Endothelial cell of umbilical vein (primary cell): ENCODE results near the gene SLC25A44. TPM values are rescaled to one million over a fixed set of nuclear protein-coding genes. Genes with fewer than 3 reads are reported as not detected.

ENCODE experiments used
- BruUV-seq: library from RNA; stranded (reverse); fragments of 400-500 nt; replicated peaks from 2 replicates; lab custom pipeline; 2021; lab: Mats Ljungman, UMichigan
- CTCF ChIA-PET: fragments of 300-600, 350-600 bp; sonication (Branson Sonifier 250); formaldehyde crosslinking; loops from one replicate; lab custom pipeline; 2021; ENCODE audit warnings: antibody characterized with exemption, inconsistent platforms; lab: Charles Lee
- POLR2A ChIA-PET: fragments of 300-600, 350-600 bp; sonication (Branson Sonifier 250); formaldehyde crosslinking; loops from one replicate; lab custom pipeline; 2021; ENCODE audit warnings: antibody characterized with exemption, inconsistent platforms; lab: Charles Lee
- DNase-seq: peaks from one replicate; pipeline ENCODE4 v3.0.0-alpha.2; 2011; ENCODE audit warnings: low read depth, low spot score
- FAIRE-seq: peaks from 2 replicates; lab custom pipeline; 2011; peaks lifted over from hg19 to GRCh38; lab: Jason Lieb, UNC
- H2AFZ ChIP-seq: 2 replicates; pipeline ENCODE4 v1.6.0; 2012; ENCODE audit warnings: low read depth, low read length, control low read depth, inconsistent platforms
- H3K27ac ChIP-seq: 2 replicates; pipeline ENCODE4 v1.5.1; 2011; ENCODE audit warnings: low read depth, mild to moderate bottlenecking, control low read depth, low read length, moderate library complexity; ENCODE audit not compliant: insufficient read depth
- H3K27me3 ChIP-seq, 2 experiments: 2 replicates each; pipeline versions ENCODE4 v1.6.0 to v1.6.1; 2011; ENCODE audit warnings: low read length in 2 of 2, mixed read lengths in 1 of 2; ENCODE audit not compliant: control insufficient read depth in 2 of 2, insufficient read depth in 2 of 2
- H3K36me3 ChIP-seq, 2 experiments: 2 replicates in 1 of 2; 3 replicates in 1 of 2; pipeline ENCODE4 v1.5.1; 2011; ENCODE audit warnings: low read length in 2 of 2, mild to moderate bottlenecking in 1 of 2, moderate library complexity in 1 of 2; ENCODE audit not compliant: control insufficient read depth in 2 of 2, insufficient read depth in 2 of 2; ENCODE audit errors: extremely low read depth in 1 of 2
- H3K4me1 ChIP-seq: 3 replicates; pipeline ENCODE4 v1.5.1; 2011; ENCODE audit warnings: mild to moderate bottlenecking, low read length; ENCODE audit not compliant: control insufficient read depth, insufficient read depth; ENCODE audit errors: extremely low read depth
- H3K4me2 ChIP-seq: 2 replicates; pipeline ENCODE4 v1.6.1; 2011; ENCODE audit warnings: low read length, control low read depth, mixed read lengths; ENCODE audit not compliant: insufficient read depth
- H3K4me3 ChIP-seq, 3 experiments: fragments of 200-600 bp in 1 of 3; sonication (generic), shearing (Covaris generic) in 1 of 3; replicated peaks in 1 of 3; 2 replicates each; pipeline ENCODE4 v1.5.1; 2011 to 2016; ENCODE audit warnings: control low read depth in 3 of 3, low read length in 3 of 3, mild to moderate bottlenecking in 2 of 3, inconsistent platforms in 1 of 3, low read depth in 1 of 3, moderate library complexity in 1 of 3; ENCODE audit not compliant: insufficient read depth in 1 of 3
- H3K79me2 ChIP-seq: 2 replicates; pipeline ENCODE4 v1.6.0; 2012; ENCODE audit warnings: low read length, inconsistent platforms; ENCODE audit not compliant: control insufficient read depth, insufficient read depth
- H3K9ac ChIP-seq: replicated peaks from 2 replicates; pipeline ENCODE3; 2011; ENCODE audit warnings: low read length, control low read depth; ENCODE audit not compliant: insufficient read depth; ENCODE audit errors: extremely low read depth
- H3K9me1 ChIP-seq: replicated peaks from 3 replicates; pipeline ENCODE4 v1.6.0; 2011; ENCODE audit warnings: mild to moderate bottlenecking, low read length; ENCODE audit not compliant: control insufficient read depth, insufficient read depth; ENCODE audit errors: extremely low read depth
- H3K9me3 ChIP-seq: replicated peaks from 2 replicates; pipeline ENCODE4 v1.5.1; 2012; ENCODE audit warnings: low read length, inconsistent platforms; ENCODE audit not compliant: control insufficient read depth, insufficient read depth
- H4K20me1 ChIP-seq: replicated peaks from 2 replicates; pipeline ENCODE3; 2011; ENCODE audit warnings: mild to moderate bottlenecking, low read length; ENCODE audit not compliant: control insufficient read depth, insufficient read depth; ENCODE audit errors: extremely low read depth
- EZH2 ChIP-seq: IDR thresholded peaks from 2 replicates; pipeline ENCODE4 v1.6.1; 2012; ENCODE audit warnings: borderline replicate concordance, low read depth, mild to moderate bottlenecking, moderate library complexity, low read length, inconsistent platforms; ENCODE audit not compliant: severe bottlenecking
- FOS ChIP-seq: IDR thresholded peaks from 2 replicates; pipeline ENCODE4 v1.6.1; 2011; ENCODE audit warnings: mild to moderate bottlenecking, low read length, moderate library complexity, borderline replicate concordance; ENCODE audit not compliant: insufficient read depth
- GATA2 ChIP-seq: IDR thresholded peaks from 2 replicates; pipeline ENCODE4 v1.7.0; 2011; ENCODE audit warnings: low read depth, mild to moderate bottlenecking, moderate library complexity, mixed read lengths, low read length; ENCODE audit not compliant: insufficient read length, insufficient read depth
- JUN ChIP-seq: IDR thresholded peaks from 2 replicates; pipeline ENCODE4 v1.6.1; 2011; ENCODE audit warnings: borderline replicate concordance, low read depth; ENCODE audit not compliant: insufficient read length, insufficient read depth
- MYC ChIP-seq: IDR thresholded peaks from one replicate; pipeline ENCODE4 v1.6.1; 2011; ENCODE audit warnings: mild to moderate bottlenecking, low read depth, low read length
- POLR2A ChIP-seq: IDR thresholded peaks from 2 replicates; pipeline ENCODE4 v1.6.1; 2012; ENCODE audit warnings: low read depth, mild to moderate bottlenecking, control low read depth, low read length
- POLR2AphosphoS5 ChIP-seq: IDR thresholded peaks from 2 replicates; pipeline ENCODE4 v1.6.1; 2012; ENCODE audit warnings: low read depth, mild to moderate bottlenecking, control low read depth, low read length, moderate library complexity; ENCODE audit not compliant: insufficient read depth
- dilution Hi-C: fragments of 300-500 bp; cut with MboI; formaldehyde crosslinking; loops from one replicate; pipeline ENCODE4 v1.15.0; 2019; ENCODE audit warnings: low sequenced_read_pairs; ENCODE audit not compliant: extremely low pct_ligation_motif_present
- intact Hi-C: fragments of 100-400 bp; cut with micrococcal nuclease; formaldehyde crosslinking; loops from one replicate; pipeline ENCODE4 v1.10.0; 2022
- polyA plus RNA-seq, 4 experiments: library from polyadenylated mRNA; depleted of rRNA in 3 of 4; stranded (reverse) in 3 of 4; unstranded in 1 of 4; fragments of >200 nt; gene quantifications; 2 replicates each; pipeline versions ENCODE4 v1.2.1 to v1.2.3, GENCODE V29; 2011 to 2012; ENCODE audit warnings: missing spikeins in 1 of 4
- total RNA-seq: library from RNA; stranded (reverse); gene quantifications from 2 replicates; pipeline ENCODE4 v1.2.3, GENCODE V29; 2021
- TF ChIP-seq, protein P1 (sequence below): IDR thresholded peaks from 2 replicates; pipeline ENCODE4 v1.6.1; 2011; ENCODE audit not compliant: insufficient read depth, insufficient read length
- TF ChIP-seq, protein P2 (sequence below), 2 donors: IDR thresholded peaks; 1 replicate in 1 of 2; 2 replicates in 1 of 2; pipeline ENCODE4 v1.5.1; 2011; ENCODE audit warnings: low read length in 2 of 2, mild to moderate bottlenecking in 2 of 2, moderate library complexity in 2 of 2, control low read depth in 1 of 2, inconsistent platforms in 1 of 2, low read depth in 1 of 2; ENCODE audit not compliant: insufficient read depth in 1 of 2; ENCODE audit errors: extremely low read depth in 1 of 2

The SLC25A44 gene
- total and polyA plus RNA-seq, 2 donors (not counting 3 experiments of a cell fraction or from before 2014, with no cell fraction given): 24.0 to 30.6 TPM

DNA sequence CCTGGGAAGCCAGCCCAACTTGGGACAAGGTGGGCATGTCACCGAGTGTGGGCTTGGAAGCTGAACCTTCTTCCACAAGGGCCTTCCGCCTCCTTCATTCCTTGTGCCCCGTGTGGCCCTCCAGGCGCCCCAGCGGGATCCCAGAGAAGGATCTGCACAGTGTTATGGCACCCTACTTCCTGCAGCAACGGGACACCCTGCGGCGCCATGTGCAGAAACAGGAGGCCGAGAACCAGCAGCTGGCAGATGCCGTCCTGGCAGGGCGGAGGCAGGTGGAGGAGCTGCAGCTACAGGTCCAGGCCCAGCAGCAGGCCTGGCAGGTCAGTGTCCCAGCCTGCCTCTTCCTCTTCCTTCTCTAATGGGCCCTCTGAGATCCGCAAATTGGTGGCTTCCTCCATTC, 42.3 kb downstream of the SLC25A44 start:
- H4K20me1 ChIP-seq: no peaks in the 10 kb centered on the region
- POLR2A ChIA-PET: no interaction called here

More for the DNA sequence above, 42.3 kb downstream of the SLC25A44 start:
- Histone ChIP-seq H2AFZ (no peak overlapping the region), H3K4me3 (no peak overlapping the region), H3K4me1 (peaks cover 12% of the 10 kb centered on the region), H3K27me3 (no peaks in the 10 kb centered on the region), H3K27ac (no peak overlapping the region), H3K36me3 (peaks cover 0 to 27% of the 10 kb centered on the region in 2 experiments), H3K9me3 (no peaks in the 10 kb centered on the region), H3K9ac (no peak overlapping the region), H3K4me2 (no peak overlapping the region), H3K79me2 (no peaks in the 10 kb centered on the region), H3K9me1 (no peaks in the 10 kb centered on the region)
- dilution Hi-C loops: no loop called here
- CTCF ChIA-PET: no interaction called here
- no peak for FAIRE-seq
- BruUV-seq: no TSS peak
- intact Hi-C loops: no loop called here
- no peak for DNase-seq
- TF ChIP-seq JUN (no peak), POLR2A (no peak), MYC (no peak), GATA2 (no peak), EZH2 (no peak), POLR2AphosphoS5 (no peak), FOS (no peak)
- TF ChIP-seq, protein P1, sequence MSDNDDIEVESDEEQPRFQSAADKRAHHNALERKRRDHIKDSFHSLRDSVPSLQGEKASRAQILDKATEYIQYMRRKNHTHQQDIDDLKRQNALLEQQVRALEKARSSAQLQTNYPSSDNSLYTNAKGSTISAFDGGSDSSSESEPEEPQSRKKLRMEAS: no peak
- TF ChIP-seq, protein P2, sequence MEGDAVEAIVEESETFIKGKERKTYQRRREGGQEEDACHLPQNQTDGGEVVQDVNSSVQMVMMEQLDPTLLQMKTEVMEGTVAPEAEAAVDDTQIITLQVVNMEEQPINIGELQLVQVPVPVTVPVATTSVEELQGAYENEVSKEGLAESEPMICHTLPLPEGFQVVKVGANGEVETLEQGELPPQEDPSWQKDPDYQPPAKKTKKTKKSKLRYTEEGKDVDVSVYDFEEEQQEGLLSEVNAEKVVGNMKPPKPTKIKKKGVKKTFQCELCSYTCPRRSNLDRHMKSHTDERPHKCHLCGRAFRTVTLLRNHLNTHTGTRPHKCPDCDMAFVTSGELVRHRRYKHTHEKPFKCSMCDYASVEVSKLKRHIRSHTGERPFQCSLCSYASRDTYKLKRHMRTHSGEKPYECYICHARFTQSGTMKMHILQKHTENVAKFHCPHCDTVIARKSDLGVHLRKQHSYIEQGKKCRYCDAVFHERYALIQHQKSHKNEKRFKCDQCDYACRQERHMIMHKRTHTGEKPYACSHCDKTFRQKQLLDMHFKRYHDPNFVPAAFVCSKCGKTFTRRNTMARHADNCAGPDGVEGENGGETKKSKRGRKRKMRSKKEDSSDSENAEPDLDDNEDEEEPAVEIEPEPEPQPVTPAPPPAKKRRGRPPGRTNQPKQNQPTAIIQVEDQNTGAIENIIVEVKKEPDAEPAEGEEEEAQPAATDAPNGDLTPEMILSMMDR (IDR thresholded peaks at IDR 0.05; ENCODE audit: extremely low read depth in 1 of 2, insufficient read depth in 1 of 2, low read depth in 1 of 2, low read length in 2 of 2): no peak
